ENCODE data around the gene REEP1. TPM values are rescaled to one million over a fixed set of nuclear protein-coding genes. Genes with fewer than 3 reads are reported as not detected.

The REEP1 gene
- total RNA-seq, 1 experiment from 2014 or later: 0.24 TPM

DNA sequence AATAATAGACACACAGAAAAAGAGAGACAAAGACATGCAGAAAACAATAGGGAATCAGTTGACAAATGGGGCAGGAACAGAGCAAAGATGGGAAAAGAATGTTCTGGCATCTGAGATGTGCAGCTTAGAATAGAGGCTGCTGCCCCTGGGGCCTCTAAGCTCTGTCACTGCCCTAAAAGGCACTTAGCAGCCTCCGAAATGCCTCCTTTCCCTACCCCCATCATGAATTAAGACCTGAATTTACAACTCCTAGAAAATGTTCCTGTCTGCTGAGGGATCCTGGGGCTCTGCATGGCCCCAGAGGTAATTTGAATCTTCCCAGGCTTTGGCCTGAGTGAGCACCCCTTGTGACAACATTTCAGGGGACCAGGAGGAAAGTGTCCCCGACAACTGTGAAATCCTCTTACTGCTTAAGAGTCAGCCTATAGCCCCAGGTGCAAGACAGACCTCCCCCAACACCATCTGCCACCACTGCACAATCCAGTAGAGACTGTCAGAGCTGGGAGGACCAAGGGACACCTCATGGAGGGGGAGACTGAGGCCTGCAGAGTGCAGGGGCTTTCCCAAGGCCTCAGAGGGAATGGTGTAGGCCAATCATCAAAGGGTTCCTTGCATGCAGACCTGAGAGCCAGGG, 113.4 kb downstream of the REEP1 start:
- Histone ChIP-seq H3K4me3 (no peak overlapping the region), H3K4me1 (replicated peaks) (peaks cover 3% of the 10 kb centered on the region; the same call in 1 of the 2 replicates), H3K9me3 (replicated peaks) (no peaks in the 10 kb centered on the region), H3K27ac (no peak overlapping the region), H3K27me3 (replicated peaks) (no peaks in the 10 kb centered on the region), H3K36me3 (no peaks in the 10 kb centered on the region)
- DNase-seq (ENCODE audit: low read depth in 1 of 2, low spot score in 2 of 2): no peak

DNA sequence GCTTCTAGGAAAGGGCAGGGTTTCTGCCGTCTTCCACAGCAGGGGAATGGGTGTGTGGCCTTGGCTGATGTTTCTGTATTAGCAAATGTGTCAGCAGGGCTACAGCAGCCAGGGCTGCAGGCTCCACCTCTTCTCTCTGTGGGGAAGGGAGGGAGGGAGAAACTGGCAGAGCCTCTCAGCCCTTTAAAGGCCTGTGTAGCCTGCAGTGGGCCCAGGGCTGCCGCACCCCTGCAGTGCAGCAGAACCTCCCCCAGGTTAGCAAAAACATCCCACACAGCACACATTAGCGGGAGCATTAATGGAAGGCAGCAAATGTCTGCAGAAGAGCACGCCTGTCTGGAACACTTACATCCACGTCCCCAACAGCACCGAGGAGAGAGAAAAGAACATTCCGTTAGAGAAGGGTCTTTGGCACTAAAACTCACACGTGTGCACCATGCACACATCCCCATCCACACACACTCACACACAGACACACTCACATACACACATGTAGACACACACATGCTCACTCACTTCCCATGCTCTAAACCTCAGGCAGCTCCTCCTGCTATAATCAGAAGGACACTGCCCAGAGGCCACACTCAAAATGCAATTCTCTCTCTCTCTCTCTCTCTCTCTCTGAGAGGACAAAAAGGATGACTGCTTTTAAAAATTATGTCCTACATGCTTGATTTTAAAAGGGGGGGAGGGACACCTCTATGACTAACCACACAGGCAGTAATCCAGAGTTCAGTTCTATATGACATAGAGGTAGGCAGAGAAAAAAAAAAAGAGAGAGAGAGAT, 114.1 kb downstream of the REEP1 start:
- no peaks in the 10 kb centered on the region for H3K9me3 ChIP-seq (replicated peaks)
- no peaks in the 10 kb centered on the region for H3K27me3 ChIP-seq (replicated peaks)
- no peak overlapping the region for H3K27ac ChIP-seq
- H3K36me3 ChIP-seq: no peaks in the 10 kb centered on the region
- no peak overlapping the region for H3K4me3 ChIP-seq
- DNase-seq (ENCODE audit: low read depth in 1 of 2, low spot score in 2 of 2): peak in 1 of 2 experiments; percentile 17
- H3K4me1 ChIP-seq (replicated peaks): peaks cover 3% of the 10 kb centered on the region; the same call in 1 of the 2 replicates

DNA sequence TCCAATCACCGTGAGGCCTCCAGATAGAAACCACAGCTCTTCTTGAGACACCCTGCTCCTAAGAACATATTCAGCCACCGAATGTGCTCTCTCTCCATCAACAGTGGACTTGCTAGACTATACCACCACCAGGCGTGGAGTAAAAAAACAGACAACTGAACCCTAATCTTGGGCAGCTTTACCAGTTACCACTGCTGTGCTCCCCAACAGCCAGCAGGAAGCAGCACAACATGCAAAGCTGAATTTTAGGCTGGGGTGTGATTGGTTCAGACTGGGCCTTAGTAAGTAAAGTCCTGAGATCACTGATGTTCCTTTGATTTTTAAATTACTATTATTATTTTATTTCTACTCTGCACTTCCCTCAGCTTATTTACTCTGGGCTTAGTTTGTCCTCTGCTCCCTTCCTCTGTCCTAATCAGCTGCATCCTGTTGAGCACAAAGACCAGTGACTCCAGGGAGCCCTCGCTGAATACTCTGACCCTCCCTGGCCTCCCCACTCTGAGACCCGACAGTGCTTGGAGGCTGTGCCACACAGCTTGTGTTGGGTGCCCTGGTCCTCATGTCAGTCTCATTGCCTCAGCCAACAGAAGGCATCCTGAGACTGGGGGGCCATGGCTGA, 116.3 kb downstream of the REEP1 start:
- no peaks in the 10 kb centered on the region for H3K36me3 ChIP-seq
- peaks cover 10% of the 10 kb centered on the region for H3K4me1 ChIP-seq (replicated peaks)
- no peak overlapping the region for H3K4me3 ChIP-seq
- H3K9me3 ChIP-seq (replicated peaks): no peaks in the 10 kb centered on the region
- no peak overlapping the region for H3K27ac ChIP-seq
- no peaks in the 10 kb centered on the region for H3K27me3 ChIP-seq (replicated peaks)
- peak in 1 of 2 experiments; percentile 19 for DNase-seq (ENCODE audit: low read depth in 1 of 2, low spot score in 2 of 2)

DNA sequence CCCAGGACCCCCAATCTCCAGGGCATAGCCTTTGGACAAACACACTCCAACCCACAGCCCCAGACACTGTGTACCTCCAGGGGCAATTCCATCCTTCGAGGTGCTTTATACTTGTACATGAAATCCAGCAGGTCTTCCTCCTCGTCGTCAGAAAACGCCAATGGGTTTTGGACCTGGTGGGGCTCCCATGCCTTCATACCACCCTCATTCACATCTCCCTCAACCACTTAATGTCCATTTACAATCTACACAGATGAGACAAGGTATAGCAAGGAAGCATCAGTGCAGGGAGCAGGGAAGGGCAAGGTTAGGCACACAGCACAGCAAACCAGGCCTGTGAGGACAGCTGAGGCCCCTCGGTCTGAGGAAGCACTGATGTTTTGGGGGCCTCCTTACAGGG, 117.5 kb downstream of the REEP1 start:
- H3K36me3 ChIP-seq: no peaks in the 10 kb centered on the region
- H3K4me1 ChIP-seq (replicated peaks): peaks cover 10% of the 10 kb centered on the region
- H3K27ac ChIP-seq: no peak overlapping the region
- H3K27me3 ChIP-seq (replicated peaks): no peaks in the 10 kb centered on the region
- H3K9me3 ChIP-seq (replicated peaks): no peaks in the 10 kb centered on the region
- no peak for DNase-seq (ENCODE audit: low read depth in 1 of 2, low spot score in 2 of 2)
- H3K4me3 ChIP-seq: no peak overlapping the region

DNA sequence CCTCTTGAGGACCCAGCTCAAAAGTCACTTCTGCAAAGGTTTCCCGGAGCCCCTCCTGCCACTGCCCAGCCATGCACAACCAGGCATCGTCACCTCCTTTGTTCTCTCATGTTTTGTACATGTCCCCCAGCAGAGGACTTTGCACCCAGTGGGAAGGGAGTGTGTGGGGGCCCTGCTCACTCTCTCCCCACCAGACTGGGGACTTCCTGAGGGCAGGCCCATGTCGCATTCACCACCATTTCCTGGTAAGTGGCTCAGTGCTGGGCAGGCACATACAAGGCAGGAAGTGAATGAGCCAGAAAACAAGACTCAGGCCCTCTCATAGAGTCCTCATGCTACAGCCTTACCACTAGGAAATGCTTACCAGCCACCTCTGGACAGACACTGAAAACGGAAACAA, 119.3 kb downstream of the REEP1 start:
- DNase-seq (ENCODE audit: low read depth in 1 of 2, low spot score in 2 of 2): no peak
- H3K36me3 ChIP-seq: peaks cover 14% of the 10 kb centered on the region
- peaks cover 7% of the 10 kb centered on the region for H3K4me1 ChIP-seq (replicated peaks)
- H3K27me3 ChIP-seq (replicated peaks): no peaks in the 10 kb centered on the region
- H3K4me3 ChIP-seq: no peak overlapping the region
- 0 out of 2 replicates have a peak, but pooled peaks cover 2% of the 10 kb centered on the region for H3K9me3 ChIP-seq (replicated peaks)
- no peak overlapping the region for H3K27ac ChIP-seq

DNA sequence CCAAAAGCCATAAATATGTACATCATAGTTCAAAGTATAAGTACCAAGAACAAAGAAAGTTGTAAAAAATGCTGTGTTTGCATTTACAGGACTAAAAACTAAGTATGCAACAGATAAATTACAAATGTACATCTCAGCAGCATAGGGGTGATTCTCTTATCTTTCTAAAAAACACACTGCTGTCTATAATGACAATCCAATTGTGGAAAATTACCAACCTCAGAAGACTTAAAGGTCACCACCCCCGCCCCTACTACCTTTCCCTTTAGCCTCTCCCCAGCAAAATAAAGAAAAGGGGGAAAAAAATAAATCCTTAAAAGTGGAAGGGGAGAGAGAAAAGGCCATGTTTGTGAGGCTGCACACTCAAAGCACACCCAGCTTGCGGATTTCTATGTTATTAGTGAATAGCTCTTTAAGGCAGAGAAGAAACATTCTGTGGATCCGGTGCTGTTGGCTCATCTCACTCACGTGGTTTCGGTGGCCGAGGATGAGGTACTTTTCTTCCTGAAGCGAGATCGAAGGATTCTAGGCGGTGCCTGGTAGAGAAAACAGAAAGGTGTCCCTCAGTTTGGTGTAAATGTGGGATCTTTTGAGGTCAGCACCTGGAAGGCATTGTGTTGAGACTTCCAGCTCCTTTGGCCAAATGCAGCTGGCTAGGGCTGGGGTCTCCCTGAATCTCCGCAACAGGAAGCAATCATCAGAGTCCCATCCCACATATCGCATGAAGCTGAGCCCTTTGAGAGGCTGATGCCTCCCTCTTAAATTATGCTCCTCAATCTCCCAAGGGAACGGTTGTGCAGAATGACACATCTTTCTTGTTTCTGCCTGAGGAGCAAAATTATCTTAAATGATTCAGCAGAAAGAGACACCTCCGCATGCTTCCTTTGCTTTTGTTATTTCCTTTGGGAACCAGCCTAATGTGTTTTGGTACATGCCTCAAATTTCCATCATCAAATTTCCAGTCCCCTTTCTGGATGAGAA, 120.6 kb downstream of the REEP1 start:
- peak in 1 of 2 experiments; percentile 16 for DNase-seq (ENCODE audit: low read depth in 1 of 2, low spot score in 2 of 2)
- no peak overlapping the region for H3K27ac ChIP-seq

DNA sequence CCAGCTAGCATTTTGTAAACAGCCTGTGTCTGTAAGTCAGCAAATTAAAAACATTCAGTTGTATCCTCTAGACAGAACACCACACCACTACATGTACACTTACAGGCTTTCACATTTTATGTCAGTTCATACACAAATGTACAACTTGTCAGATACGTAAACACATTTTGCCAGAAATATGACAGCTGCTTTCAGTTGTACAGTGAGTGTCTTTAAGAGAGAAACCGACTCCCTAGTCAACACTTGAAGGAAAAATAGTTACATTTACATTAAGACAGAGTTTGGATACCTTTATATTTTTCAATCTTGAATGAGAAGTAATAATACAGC, 123.0 kb downstream of the REEP1 start:
- Histone ChIP-seq H3K36me3 (peaks cover 41% of the 10 kb centered on the region), H3K27ac (no peak overlapping the region), H3K9me3 (replicated peaks) (0 out of 2 replicates have a peak, but pooled peaks cover 2% of the 10 kb centered on the region), H3K27me3 (replicated peaks) (no peaks in the 10 kb centered on the region), H3K4me3 (no peak overlapping the region), H3K4me1 (replicated peaks) (peaks cover 7% of the 10 kb centered on the region)
- DNase-seq (ENCODE audit: low read depth in 1 of 2, low spot score in 2 of 2): no peak

More for the DNA sequence above, 120.6 kb downstream of the REEP1 start:
- 0 out of 2 replicates have a peak, but pooled peaks cover 2% of the 10 kb centered on the region for H3K9me3 ChIP-seq (replicated peaks)
- H3K27me3 ChIP-seq (replicated peaks): no peaks in the 10 kb centered on the region
- H3K36me3 ChIP-seq: peaks cover 26% of the 10 kb centered on the region
- H3K4me1 ChIP-seq (replicated peaks): peaks cover 7% of the 10 kb centered on the region
- H3K4me3 ChIP-seq: no peak overlapping the region

DNA sequence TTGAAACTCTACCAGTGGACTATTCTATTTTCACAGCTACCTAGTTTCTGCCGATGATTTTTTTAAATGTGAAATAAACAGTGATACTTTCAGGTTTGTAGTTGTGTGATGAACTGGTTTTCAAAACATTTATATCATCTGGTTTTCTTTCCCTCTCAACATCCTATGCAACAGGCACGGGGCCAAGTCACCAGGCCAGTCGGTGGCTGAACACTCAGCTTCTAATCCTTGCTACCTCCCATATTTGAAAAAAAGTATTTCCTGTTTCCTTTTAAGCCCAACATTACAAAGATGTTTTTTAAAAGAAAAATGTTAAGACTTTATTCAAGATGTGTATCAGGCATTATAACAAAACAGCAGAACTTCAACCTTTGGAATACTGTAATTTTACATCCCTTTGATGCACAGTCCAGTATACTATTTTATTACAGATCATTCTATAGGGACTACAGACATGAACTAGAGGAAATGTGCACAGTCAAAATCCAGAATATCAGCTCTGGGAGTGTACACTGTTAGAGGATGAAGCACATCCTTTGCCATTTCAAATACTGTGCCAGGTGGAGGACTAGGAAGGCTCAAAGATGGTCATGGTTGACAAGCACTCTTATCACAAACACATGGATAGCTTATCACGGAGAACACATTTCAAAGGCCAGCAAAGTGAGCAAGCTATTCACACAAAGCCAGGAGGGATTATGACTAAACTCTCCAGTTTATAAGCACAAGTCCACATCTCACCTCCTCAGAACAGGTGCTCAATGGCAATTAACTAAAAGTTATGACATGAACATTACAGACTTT, 123.5 kb downstream of the REEP1 start:
- H3K4me3 ChIP-seq: no peak overlapping the region
- peaks cover 47% of the 10 kb centered on the region for H3K36me3 ChIP-seq
- H3K4me1 ChIP-seq (replicated peaks): peaks cover 7% of the 10 kb centered on the region
- DNase-seq (ENCODE audit: low read depth in 1 of 2, low spot score in 2 of 2): no peak
- H3K27ac ChIP-seq: no peak overlapping the region
- no peaks in the 10 kb centered on the region for H3K27me3 ChIP-seq (replicated peaks)
- 0 out of 2 replicates have a peak, but pooled peaks cover 2% of the 10 kb centered on the region for H3K9me3 ChIP-seq (replicated peaks)

DNA sequence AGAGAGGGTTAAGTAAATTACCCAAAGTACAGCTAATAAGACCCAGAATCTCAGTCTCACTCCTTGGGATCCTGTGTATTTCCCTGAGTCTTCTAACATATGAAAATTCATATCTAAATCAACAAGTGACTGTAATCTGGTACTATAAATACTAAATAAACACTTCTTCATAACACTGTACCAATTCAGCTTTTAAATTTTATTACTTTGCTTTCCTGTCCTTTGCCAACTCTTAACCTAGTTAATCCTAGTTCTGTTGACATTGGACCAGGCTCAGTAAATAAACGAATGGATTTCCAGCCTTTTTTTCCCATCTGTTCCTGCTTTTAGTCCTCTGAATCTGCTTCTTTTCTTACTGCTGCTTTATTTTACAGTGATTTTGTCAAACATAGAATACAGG, 124.4 kb downstream of the REEP1 start:
- Histone ChIP-seq H3K9me3 (replicated peaks) (0 out of 2 replicates have a peak, but pooled peaks cover 2% of the 10 kb centered on the region), H3K4me3 (no peak overlapping the region), H3K27ac (no peak overlapping the region), H3K4me1 (replicated peaks) (peaks cover 7% of the 10 kb centered on the region), H3K36me3 (peaks cover 55% of the 10 kb centered on the region), H3K27me3 (replicated peaks) (no peaks in the 10 kb centered on the region)
- no peak for DNase-seq (ENCODE audit: low read depth in 1 of 2, low spot score in 2 of 2)

DNA sequence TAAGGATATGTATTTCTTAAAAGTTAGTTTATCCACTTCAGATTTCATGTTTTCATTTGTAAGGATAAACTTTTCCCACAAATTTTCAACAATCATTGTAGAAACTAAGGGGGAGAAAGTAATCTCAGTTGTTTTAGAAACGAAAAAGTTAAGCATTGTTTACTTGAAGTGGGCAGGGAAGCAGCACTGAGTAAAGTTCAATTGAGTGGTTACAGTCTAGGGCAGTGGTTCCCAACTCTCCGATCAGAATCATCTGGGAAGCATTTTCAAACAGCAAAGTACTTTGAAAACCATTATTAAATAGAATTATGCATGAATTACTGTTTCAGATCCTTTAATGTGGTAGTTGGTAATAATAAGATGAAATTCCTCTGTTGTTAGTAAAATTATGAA, 125.6 kb downstream of the REEP1 start:
- Histone ChIP-seq H3K27ac (no peak overlapping the region), H3K27me3 (replicated peaks) (no peaks in the 10 kb centered on the region), H3K9me3 (replicated peaks) (0 out of 2 replicates have a peak, but pooled peaks cover 2% of the 10 kb centered on the region), H3K4me1 (replicated peaks) (peaks cover under 1% of the 10 kb centered on the region), H3K4me3 (no peak overlapping the region), H3K36me3 (peaks cover 68% of the 10 kb centered on the region)
- DNase-seq (ENCODE audit: low read depth in 1 of 2, low spot score in 2 of 2): no peak

DNA sequence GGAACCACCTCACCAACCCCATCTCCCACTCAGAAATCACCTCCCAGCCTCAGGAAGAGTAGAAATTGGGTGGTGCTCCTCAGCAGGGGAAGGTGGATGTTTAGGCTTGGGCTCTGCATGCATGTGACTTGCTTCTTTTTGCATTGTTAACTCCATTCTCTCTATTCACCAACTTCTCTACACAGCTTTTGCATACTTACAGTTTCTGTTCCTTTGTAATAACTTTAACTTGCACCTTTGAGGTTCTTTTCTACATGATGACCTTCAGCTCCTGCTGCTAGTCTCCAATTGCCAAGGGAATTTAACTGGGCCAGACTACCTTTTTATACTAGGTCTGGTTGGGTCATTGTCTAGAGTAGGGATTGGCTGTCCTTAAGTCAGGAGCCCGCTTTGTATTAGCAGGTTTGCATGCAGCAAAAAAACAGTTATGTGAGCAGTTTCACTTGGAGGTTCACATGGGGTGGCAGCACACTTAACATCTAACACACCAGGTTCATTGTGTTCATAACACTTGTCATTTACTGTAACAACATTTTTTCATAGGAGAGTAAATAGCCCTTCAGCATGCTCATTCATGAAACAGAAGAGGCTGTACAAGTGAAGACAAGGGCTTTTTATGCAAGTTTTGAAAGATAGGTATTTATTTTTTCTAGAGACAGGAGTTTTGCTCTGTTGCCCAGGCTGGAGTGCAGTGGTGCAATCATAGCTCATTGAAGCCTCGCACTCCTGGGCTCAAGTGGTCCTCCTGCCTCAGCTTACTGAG, 126.2 kb downstream of the REEP1 start:
- Histone ChIP-seq H3K27ac (no peak overlapping the region), H3K4me3 (no peak overlapping the region)
- DNase-seq (ENCODE audit: low read depth in 1 of 2, low spot score in 2 of 2): no peak

DNA sequence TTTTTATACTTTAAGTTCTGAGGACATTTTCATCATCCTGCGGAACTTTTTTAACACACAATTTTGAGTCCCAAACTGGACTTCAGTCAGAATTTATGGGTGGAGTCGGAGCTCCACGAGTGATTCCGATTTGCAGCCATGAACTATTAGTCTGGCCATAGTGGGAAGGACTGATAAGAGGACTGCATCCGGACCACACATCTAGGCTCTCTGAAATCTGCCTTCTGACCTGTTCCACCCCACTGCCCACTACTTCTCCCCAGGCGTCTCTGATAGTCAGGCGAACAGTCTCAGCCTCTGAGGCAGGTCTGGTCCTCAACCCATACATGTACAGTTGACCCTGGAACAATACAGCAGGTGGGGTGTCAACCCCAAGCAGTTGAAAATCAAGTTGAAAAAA, 133.0 kb downstream of the REEP1 start:
- Histone ChIP-seq H3K36me3 (peaks cover 42% of the 10 kb centered on the region), H3K4me1 (replicated peaks) (no peaks in the 10 kb centered on the region; the same call in 1 of the 2 replicates), H3K4me3 (no peak overlapping the region), H3K9me3 (replicated peaks) (no peaks in the 10 kb centered on the region), H3K27ac (no peak overlapping the region), H3K27me3 (replicated peaks) (no peaks in the 10 kb centered on the region)
- no peak for DNase-seq (ENCODE audit: low read depth in 1 of 2, low spot score in 2 of 2)

More for the DNA sequence above, 126.2 kb downstream of the REEP1 start:
- peaks cover 74% of the 10 kb centered on the region for H3K36me3 ChIP-seq
- H3K4me1 ChIP-seq (replicated peaks): no peaks in the 10 kb centered on the region
- H3K27me3 ChIP-seq (replicated peaks): no peaks in the 10 kb centered on the region
- 0 out of 2 replicates have a peak, but pooled peaks cover 2% of the 10 kb centered on the region for H3K9me3 ChIP-seq (replicated peaks)
